Ascending aorta (tissue), 2 donors: ENCODE measurements around the gene GDPD1. TPM values are rescaled to one million over a fixed set of nuclear protein-coding genes. Genes with fewer than 3 reads are reported as not detected.

Experiments
- DNase-seq, 2 donors: peaks; one replicate each; pipeline ENCODE4 v3.0.0-alpha.2; 2019; ENCODE audit warnings: low spot score in 2 of 2
- H3K27ac ChIP-seq, 2 donors: fragments of 200-600 bp; sonication (generic); one replicate each; pipeline ENCODE4 v1.5.1; 2016 to 2017; ENCODE audit warnings: mild to moderate bottlenecking in 1 of 2
- H3K27me3 ChIP-seq: fragments of 200-600 bp; sonication (generic); one replicate; pipeline ENCODE4 v1.5.1; 2017
- H3K36me3 ChIP-seq, 2 donors: fragments of 200-600 bp; sonication (generic); one replicate each; pipeline ENCODE4 v1.5.1; 2016
- H3K4me1 ChIP-seq, 2 donors: fragments of 200-600 bp; sonication (generic); one replicate each; pipeline ENCODE4 v1.5.1; 2016 to 2017; ENCODE audit warnings: mild to moderate bottlenecking in 1 of 2
- H3K4me3 ChIP-seq, 2 donors: fragments of 200-600 bp; sonication (generic); one replicate each; pipeline ENCODE4 v1.5.1; 2016 to 2017; ENCODE audit warnings: mild to moderate bottlenecking in 1 of 2
- H3K9me3 ChIP-seq, 2 donors: fragments of 200-600 bp; sonication (generic); one replicate each; pipeline ENCODE4 v1.5.1; 2016
- CTCF ChIP-seq, 3 experiments: fragments of 200-600 bp in 2 of 3; fragments of 450-650 bp in 1 of 3; sonication (generic) in 2 of 3; IDR thresholded peaks; one replicate each; pipeline ENCODE4 v1.5.1; 2016 to 2019; ENCODE audit warnings: antibody characterized with exemption in 3 of 3, mild to moderate bottlenecking in 1 of 3, moderate library complexity in 1 of 3
- intact Hi-C: fragments of 100-400 bp; cut with DNase I; formaldehyde crosslinking; loops from one replicate; pipeline ENCODE4 v1.15.1; 2023
- total RNA-seq: library from RNA; depleted of rRNA; stranded (reverse); fragments of >200 nt; gene quantifications from one replicate; pipeline ENCODE4 v1.1.0, GENCODE V29; 2016

GDPD1 gene
- total RNA-seq, 1 donor from 2014 or later: not detected

- no peak for DNase-seq
- H3K27ac ChIP-seq: no peak overlapping the region
- no peaks in the 10 kb centered on the region for H3K9me3 ChIP-seq
- no peaks in the 10 kb centered on the region for H3K27me3 ChIP-seq
- no peak for TF ChIP-seq CTCF (IDR thresholded peaks at IDR 0.05)
- intact Hi-C loops: no loop called here
- no peaks in the 10 kb centered on the region for H3K36me3 ChIP-seq
- no peak overlapping the region for H3K4me3 ChIP-seq
- no peaks in the 10 kb centered on the region for H3K4me1 ChIP-seq
Observed at GRCh38 chr17:59180626-59181025, 39.7 kb upstream of the GDPD1 start.

- no peaks in the 10 kb centered on the region for H3K4me1 ChIP-seq
- DNase-seq: no peak
- H3K27me3 ChIP-seq: no peaks in the 10 kb centered on the region
- no peaks in the 10 kb centered on the region for H3K9me3 ChIP-seq
- no peak overlapping the region for H3K4me3 ChIP-seq
- TF ChIP-seq CTCF (IDR thresholded peaks at IDR 0.05): no peak
- intact Hi-C loops: no loop called here
- no peak overlapping the region for H3K27ac ChIP-seq
- no peaks in the 10 kb centered on the region for H3K36me3 ChIP-seq
Observed at GRCh38 chr17:59181481-59181880, 38.8 kb upstream of the GDPD1 start.

- Histone ChIP-seq H3K27me3 (no peaks in the 10 kb centered on the region), H3K27ac (no peak overlapping the region), H3K4me3 (no peak overlapping the region), H3K4me1 (no peaks in the 10 kb centered on the region), H3K9me3 (no peaks in the 10 kb centered on the region), H3K36me3 (no peaks in the 10 kb centered on the region)
- intact Hi-C loops: no loop called here
- no peak for DNase-seq
- TF ChIP-seq CTCF (IDR thresholded peaks at IDR 0.05): no peak
Observed at GRCh38 chr17:59185997-59186396, 34.3 kb upstream of the GDPD1 start.

GRCh38 chr17:59186850-59187249, 33.5 kb upstream of the GDPD1 start:
- TF ChIP-seq CTCF (IDR thresholded peaks at IDR 0.05): no peak
- Histone ChIP-seq H3K36me3 (no peaks in the 10 kb centered on the region), H3K4me1 (no peaks in the 10 kb centered on the region), H3K27me3 (no peaks in the 10 kb centered on the region), H3K4me3 (no peak overlapping the region), H3K27ac (no peak overlapping the region), H3K9me3 (no peaks in the 10 kb centered on the region)
- no peak for DNase-seq
- intact Hi-C loops: no loop called here

- no peaks in the 10 kb centered on the region for H3K4me1 ChIP-seq
Observed at GRCh38 chr17:59190806-59191205, 29.5 kb upstream of the GDPD1 start.

More at GRCh38 chr17:59190806-59191205, 29.5 kb upstream of the GDPD1 start:
- intact Hi-C loops: no loop called here
- H3K4me3 ChIP-seq: no peak overlapping the region
- H3K27ac ChIP-seq: no peak overlapping the region
- no peaks in the 10 kb centered on the region for H3K36me3 ChIP-seq
- H3K27me3 ChIP-seq: no peaks in the 10 kb centered on the region
- no peaks in the 10 kb centered on the region for H3K9me3 ChIP-seq
- TF ChIP-seq CTCF (IDR thresholded peaks at IDR 0.05): no peak
- DNase-seq: no peak
